Measurements from ENCODE around the gene SNCB.
"Not testable (repeated sequence)": the region's sequence is repeated elsewhere in the genome, so short reads cannot be mapped to it uniquely, and the experiment has no call there.

The SNCB gene

DNA sequence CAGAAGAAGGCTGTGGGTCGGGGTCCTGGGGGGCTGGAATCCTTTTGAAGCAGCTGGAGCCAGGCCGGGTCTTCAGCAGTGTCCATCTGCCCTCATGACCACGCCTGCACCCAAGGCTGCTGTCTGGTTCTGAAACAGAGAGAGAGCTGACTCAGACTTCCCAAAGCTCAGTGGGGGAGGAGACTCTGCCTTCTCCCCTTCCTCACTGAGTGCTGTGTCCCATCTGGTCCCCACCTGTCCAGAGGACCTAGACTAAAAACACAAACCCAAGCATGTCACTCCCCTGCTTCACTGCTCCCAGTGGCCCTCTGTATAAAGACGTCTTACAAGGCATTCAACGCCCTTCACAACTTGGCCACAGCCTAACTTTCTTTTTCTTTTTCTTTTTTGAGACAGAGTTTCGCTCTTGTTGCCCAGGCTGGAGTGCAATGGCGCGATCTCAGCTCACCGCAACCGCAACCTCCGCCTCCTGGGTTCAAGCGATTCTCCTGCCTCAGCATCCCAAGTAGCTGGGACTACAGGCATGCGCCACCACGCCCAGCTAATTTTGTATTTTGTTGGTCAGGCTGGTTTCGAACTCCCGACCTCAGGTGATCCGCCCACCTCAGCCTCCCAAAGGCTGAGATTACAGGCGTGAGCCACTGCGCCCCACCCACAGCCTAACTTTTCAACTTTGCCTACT is 30.4 kb downstream of the SNCB start:
- not testable (repeated sequence) for DNase-seq (ENCODE audit: low read depth in 2 of 2)

DNA sequence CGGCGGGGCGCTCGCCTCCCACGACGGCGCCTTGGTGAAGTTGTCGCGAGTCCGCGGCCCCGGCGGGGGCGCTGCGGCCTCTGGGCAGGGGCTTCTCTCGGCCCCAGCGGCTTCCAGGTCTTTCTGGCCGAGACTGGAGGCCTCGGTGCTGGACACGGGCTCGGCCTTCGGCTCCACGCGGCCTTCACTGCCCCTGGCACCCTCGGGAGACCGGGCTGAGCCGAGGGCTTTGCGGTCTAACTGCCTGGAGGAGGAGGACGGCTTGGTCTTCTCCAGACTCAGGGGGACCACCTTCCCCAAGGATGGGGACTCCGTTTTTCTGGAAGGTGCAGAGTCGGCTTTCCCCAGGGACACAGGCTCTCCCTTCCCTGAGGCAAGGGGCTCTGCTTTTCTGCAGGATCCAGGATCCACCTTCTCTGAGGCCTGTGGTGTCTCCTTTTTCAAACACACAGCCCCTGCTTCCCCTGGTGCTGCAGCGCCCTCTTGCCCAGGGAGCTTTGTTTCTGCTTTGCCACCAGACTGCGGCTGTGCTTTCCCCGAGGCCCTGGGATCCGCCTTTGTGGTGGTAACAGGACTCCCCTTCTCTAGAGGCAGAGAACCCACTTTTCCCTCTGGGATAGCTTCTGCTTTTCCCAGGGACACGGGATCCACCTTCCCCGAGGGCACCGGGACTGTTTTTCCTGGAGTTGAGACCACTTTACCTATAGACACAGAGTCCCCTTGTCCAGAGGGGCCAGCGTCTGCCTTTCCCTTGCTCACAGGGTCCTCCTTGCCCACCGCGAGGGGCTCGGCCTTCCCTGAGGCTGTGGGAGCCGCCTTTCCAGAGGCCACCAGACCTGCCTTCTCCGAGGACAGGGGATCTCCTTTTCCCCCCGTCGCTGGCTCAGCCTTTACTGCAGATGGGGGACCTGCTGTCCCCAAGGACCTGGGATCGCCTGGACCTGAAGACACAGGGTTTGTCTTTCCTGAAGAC is 32.6 kb downstream of the SNCB start:
- DNase-seq (ENCODE audit: low read depth in 2 of 2) = no peak

DNA sequence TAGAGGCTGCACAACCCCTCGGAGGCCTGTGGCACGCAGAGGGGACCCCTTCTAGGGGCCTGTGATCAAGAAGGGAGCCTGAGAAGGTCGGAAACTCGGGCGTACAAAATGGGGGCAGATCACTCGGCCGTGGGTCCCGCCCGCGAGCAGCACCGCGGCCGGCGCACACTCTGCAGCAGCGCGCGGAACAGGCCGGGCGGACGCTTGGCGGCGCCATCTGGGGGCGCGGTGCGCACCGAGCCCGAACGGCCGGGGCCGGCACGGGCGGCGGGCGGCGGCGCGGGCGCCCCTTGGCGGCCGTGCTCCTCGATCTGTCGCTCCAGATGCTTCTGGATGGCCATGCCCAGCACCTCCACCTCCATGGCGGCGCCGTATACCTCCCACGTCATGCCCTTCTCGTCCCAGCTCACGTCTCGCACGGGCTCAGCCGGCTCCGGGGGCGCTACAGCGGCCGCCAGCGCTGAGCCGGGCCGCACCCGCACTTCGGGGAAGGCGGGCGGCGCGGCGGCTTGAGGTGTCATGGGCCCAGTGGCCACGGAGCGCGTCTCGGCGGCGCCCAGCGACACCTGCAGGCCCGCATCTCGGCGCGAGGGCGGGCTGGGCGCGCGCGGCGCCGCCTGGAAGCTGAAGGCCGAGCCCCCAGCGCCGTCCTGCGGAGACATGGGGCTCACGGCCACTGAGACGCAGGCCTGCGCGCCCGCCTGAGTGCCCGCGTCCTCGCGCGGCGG is 33.5 kb downstream of the SNCB start:
- DNase-seq (ENCODE audit: low read depth in 2 of 2) = peak; percentile 29 to 37

DNA sequence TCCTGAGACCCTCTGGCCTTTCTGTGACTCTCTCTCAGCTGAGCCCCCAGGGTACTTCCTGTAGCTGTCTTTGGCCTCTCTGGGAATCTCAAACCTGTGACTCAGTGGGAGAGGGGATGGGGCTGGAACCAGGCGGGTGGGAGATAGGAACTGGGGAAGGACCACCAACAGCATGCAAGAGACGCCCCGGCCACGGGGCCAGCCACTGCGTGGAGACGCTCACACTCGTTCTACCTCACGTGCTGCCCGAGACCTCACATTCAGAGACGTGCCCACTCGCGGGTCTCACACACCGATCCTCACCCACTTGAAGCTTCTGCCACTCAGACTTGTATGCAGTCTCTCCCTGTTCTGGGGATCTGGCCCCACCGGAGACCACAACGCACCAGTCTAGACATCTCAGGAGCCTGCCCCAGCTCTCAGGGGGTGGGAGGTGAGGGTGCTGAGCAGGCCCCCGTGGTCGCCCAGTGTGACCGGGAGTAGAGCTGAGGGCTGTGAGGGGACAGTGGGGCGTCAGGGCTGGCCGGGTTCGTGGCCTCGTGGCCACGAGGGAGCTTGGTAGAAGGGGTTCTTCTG is 34.2 kb downstream of the SNCB start:
- no peak for DNase-seq (ENCODE audit: low read depth in 2 of 2)

DNA sequence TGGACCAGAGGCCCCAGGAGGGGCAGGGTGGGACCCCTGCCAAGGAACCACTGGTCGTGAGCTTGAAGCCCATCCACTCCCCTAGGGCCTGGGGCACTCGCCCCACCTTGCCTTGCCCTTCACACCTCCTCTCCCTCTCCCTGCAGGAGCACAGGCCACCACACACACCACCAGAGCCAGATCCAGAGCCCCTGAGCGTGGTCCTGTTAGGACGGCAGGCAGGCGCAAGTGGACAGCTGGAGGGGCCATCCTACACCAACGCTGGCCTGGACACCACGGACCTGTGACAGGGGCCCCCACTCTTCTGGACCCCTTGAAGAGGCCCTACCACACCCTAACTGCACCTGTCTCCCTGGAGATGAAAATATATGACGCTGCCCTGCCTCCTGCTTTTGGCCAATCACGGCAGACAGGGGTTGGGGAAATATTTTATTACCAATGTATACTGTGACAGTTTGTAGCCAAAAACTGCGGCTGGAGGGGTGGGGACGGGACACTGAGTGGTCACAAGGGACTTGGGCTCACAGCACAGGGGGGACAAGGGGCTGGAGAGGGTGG is 34.9 kb downstream of the SNCB start:
- no peak for DNase-seq (ENCODE audit: low read depth in 2 of 2)

DNA sequence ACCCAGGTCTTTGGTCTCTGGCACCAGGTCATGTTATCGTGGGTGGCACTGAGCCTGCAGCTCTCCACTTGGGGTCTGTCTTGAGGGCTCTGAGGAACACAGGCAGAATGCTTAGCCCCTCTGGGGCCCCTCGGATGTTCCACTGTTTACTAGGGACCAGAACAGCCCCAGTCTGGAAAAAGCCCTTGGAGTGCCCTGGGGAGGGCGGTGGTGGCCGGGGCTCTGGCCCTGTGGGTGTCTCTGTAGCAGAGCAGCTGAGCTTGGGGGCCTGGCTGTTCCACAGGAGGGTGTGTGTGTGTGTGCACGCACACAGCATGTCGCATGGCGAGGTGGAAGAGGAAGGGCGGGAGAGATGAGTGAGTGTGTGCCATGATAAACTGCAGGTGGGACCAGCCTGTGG is 35.8 kb downstream of the SNCB start:
- DNase-seq (ENCODE audit: low read depth in 2 of 2) = no peak

DNA sequence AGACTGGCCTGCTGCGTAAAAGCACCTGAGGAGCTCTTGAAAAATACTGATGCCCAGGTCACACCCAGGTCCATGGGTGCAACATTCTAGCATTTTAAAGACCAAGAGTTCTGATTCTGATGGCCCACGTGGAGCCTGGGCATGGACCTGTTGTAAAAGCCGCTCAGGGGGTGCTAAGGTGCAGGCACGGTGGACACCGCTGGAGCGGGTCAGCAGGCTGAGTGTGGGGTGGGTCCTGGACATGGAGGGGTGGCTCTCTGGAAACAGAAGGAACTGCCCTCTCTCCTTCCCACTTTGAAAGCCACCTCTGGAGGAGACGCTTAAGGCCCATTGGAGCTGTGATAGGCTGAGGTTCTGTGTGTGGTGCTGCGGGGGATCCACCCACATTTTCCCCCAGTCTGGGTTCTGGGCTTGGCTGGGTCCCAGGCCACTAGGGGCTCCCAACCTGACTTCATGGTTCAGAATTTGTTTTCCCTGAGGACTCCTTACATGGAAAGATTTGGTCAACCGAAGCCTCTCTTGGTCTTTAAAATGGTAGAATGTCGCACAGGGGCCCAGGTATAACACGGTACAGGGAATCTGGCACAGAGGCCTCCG is 37.0 kb downstream of the SNCB start:
- no peak for DNase-seq (ENCODE audit: low read depth in 2 of 2)

DNA sequence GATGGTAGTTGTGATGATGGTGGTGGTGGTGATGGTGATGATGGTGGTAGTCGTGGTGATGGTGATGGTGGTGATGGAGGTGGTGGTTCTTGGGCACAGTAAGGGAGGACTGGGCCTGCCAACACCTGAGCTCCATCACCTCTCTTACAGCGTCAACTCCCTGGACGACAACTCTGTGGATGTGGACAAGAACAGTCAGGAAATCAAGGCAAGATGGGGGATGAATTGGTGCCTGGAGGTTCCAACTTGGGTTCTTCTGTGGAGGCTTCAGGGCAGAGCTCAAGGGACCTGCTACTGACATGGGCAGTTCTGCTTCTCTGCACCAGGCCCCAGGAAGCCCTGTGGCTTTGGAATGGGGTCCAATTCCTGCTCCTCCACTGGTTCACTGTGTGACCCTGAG is 37.8 kb downstream of the SNCB start:
- no peak for DNase-seq (ENCODE audit: low read depth in 2 of 2)

DNA sequence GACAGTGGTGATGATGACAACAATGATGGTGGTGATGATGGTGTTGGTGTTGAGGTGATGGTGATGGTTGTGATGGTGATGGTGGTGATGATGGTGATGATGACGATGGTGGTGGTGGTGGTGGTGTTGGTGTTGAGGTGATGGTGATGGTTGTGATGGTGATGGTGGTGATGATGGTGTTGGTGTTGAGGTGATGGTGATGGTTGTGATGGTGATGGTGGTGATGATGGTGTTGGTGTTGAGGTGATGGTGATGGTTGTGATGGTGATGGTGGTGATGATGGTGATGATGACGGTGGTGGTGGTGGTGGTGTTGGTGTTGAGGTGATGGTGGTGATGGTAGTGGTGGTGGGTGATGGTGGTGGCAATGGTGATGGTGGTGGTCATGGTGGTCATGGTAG is 38.7 kb downstream of the SNCB start:
- DNase-seq (ENCODE audit: low read depth in 2 of 2) = not testable (repeated sequence)

DNA sequence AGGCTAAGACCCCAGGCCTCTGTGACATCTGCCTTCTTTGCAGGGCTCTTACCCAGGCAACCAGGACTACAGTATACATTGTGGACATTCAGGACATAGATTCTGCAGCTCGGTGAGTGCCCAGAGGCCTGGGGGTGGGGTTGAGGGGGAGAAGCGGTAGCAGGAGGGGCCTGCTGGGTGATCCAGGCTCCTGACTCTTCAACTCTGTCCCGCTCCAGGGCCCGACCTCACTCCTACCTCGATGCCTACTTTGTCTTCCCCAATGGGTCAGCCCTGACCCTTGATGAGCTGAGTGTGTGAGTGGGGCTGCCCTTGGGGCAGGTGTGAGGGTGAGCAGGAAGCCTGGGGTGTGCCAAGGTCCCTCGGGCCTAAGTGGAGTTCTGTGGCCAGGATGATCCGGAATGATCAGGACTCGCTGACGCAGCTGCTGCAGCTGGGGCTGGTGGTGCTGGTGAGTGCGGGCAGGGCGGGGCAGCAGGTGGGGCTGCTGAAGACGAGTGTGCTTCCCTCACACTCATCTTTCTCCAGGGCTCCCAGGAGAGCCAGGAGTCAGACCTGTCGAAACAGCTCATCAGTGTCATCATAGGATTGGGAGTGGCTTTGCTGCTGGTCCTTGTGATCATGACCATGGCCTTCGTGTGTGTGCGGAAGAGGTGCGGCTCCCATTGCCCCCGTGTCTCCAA is 40.2 kb downstream of the SNCB start:
- no peak for DNase-seq (ENCODE audit: low read depth in 2 of 2)

DNA sequence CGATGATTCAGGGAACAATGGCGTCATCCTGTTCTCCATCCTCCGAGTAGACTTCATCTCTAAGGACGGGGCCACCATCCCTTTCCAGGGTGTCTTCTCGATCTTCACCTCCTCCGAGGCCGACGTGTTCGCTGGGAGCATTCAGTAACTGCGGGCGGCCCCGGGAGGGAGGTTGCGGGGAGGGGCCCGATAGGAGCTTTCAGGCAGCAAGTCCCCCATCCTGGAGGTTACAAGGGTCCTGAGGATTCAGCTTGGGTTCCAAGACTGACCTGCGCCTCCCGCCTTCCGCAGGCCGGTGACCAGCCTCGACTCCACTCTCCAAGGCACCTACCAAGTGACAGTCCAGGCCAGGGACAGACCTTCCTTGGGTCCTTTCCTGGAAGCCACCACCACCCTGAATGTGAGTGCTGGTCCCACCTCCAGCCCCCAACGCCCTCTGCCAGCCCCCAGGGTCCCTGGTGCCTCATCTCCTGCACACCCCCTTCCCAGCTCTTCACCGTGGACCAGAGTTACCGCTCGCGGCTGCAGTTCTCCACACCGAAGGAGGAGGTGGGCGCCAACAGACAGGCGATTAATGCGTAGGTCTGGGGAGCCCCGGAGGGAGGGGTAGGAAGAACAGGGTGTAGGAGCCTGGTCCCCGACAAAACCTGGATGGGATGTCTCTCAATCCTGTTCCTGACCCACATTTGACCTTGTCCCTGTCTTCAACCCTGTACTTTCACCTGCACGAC is 41.1 kb downstream of the SNCB start:
- DNase-seq (ENCODE audit: low read depth in 2 of 2) = no peak

DNA sequence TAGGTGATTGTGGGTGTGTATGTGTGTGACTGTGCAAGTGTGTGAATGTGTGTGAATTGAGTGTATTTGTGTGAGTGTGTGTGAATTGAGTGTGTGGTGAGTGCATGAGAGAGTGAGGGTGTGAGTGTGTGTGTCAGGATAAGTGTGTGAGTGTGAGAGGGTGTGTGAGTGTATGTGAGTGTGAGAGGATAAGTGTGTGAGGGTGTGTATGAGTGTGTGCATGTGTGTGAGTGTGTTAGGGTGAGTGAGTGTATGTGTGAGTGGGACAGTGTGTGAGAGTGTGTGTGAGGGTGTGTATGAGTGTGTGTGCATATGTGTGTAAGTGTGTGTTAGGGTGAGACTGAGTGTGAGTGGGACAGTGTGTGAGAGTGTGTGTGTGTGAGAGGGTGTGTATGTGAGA is 42.0 kb downstream of the SNCB start:
- DNase-seq (ENCODE audit: low read depth in 2 of 2) = no peak

DNA sequence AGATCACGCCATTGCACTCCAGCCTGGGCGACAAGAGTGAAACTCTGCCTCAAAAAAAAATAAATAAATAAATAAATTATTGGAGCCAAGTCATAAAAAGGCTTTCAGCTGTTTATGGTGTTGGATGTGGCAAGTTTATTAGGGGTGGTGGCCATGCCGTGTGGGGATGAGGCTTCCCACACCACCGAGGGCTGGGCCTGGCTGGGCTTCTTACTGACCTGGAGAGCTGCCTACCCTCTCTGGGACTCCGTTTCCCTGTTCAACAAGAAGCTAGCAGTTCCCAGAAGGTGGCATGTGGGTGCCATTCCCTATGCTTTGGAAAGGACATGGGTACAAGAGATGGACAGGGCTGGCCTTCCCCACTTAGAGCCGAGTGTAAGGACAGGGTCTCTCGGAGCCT is 42.9 kb downstream of the SNCB start:
- DNase-seq (ENCODE audit: low read depth in 2 of 2) = no peak

DNA sequence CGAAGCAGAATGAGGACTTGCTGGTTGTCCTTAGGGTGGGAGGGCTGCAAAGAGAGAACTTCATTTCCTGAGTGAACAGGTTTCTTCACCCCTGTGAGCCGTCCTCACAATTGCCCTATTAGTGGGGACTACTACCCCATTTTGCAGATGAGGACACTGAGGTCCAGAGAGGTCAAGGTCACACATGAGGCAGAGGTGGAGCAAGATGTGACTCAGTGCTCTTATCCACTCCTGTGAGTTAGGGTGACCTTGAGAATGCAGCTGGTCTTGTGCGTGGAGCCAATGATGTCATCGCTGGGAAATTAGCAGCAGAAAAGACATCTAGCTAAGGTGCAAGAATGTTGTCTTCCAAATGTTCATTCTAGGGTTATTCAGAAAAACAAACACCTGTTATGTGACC is 47.3 kb downstream of the SNCB start:
- DNase-seq (ENCODE audit: low read depth in 2 of 2) = no peak

DNA sequence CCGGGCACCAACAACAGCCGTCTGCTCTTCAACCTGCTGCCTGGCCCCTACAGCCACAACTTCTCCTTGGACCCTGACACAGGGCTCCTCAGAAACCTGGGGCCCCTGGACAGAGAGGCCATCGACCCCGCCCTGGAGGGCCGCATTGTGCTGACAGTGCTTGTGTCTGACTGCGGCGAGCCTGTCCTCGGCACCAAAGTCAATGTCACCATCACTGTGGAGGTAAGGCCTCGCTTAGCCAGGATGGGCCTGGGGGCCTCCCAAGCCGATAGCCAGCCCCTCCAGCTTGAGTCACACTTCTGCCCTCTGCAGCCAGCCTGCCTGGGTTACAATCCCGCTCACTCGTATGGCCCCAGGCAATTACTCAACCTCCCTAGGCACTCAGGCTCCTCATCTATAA is 49.0 kb downstream of the SNCB start:
- DNase-seq (ENCODE audit: low read depth in 2 of 2) = no peak

DNA sequence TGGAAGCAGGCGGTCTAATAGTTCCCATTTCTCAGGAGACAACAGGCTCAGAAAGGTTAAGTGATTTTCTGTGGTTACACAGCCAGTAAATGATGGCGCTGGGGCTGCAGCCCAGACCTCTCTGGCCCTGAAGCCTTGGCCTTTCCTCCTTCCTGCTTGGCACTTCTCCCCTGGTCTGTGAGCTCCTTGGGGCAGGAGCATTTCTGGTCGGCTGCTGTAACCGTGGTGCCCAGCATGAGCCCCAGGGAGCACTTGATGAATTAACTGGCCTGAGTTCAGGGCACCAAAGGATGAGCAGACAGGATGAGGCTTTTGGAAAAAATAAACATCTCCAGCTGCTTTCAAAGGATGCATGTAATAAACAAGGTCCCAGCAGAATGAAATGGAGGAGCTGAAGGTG is 51.0 kb downstream of the SNCB start:
- no peak for DNase-seq (ENCODE audit: low read depth in 2 of 2)

DNA sequence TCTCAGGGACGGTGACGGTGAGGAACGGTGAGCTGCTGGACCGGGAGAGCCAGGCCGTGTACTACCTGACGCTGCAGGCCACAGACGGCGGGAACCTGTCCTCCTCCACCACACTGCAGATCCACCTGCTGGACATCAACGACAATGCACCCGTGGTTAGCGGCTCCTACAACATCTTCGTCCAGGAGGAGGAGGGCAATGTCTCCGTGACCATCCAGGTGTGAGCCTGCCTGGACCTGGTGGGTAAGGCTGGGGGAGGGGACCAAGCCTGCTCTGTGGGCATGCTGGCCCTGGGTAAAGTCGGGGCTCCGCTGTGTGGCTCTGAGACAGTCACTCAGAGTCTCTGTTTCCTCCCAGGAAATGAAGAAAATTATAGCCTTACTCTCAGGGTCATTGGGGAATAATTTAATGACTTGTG is 51.9 kb downstream of the SNCB start:
- peak in 1 of 2 donors; percentile 9 for DNase-seq (ENCODE audit: low read depth in 2 of 2)

DNA sequence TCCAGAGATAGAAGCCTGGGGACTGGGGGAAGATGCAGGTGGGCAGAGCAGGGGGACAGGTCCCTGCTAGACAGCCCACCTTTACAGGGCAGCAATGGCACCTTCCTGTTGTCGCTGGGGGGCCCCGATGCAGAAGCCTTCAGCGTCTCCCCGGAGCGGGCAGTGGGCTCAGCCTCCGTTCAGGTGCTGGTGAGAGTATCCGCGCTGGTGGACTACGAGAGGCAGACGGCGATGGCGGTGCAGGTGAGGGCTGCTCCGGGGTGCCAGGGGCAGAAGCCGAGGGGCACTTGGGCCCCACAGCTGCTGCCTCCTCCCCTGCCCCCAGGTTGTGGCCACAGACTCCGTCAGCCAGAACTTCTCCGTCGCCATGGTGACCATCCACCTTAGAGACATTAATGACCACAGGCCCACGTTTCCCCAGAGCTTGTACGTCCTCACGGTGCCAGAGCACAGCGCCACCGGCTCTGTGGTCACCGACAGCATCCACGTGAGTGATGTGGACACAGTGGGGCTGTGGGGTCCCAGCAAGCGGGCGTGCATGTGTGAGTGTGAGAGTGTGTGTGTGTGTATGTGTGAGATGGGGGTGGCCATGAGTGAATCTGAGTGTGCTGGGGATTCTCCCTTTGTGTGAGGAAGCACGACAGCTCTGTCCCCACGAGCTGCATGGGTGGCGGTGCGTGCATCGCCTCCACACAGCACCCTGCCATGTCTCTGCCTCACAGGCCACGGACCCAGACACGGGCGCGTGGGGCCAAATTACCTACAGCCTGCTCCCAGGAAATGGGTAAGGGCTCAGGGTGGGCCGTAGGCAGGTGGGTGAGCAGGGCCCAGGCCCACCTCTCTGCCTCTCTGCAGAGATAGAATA is 52.8 kb downstream of the SNCB start:
- DNase-seq (ENCODE audit: low read depth in 2 of 2) = no peak
